ENCODE measurements around the gene CCDC7.
"Not testable (repeated sequence)": the region's sequence is repeated elsewhere in the genome, so short reads cannot be mapped to it uniquely, and the experiment has no call there.

Gene CCDC7

GRCh38 chr10:32888161-32888927 is 442.4 kb downstream of the CCDC7 start:
- no peak for TF ChIP-seq POLR2A (IDR thresholded peaks at IDR 0.05; ENCODE audit: low read length)
- TF ChIP-seq GATA1 (IDR thresholded peaks at IDR 0.05; ENCODE audit: low read depth, low read length) = no peak
- DNase-seq = no peak

GRCh38 chr10:32889631-32890212 is 443.8 kb downstream of the CCDC7 start:
- no peak for TF ChIP-seq POLR2A (IDR thresholded peaks at IDR 0.05; ENCODE audit: low read length)
- TF ChIP-seq GATA1 (IDR thresholded peaks at IDR 0.05; ENCODE audit: low read depth, low read length) = no peak
- peak; percentile 6 to 22 for DNase-seq

GRCh38 chr10:32890444-32890843 is 444.5 kb downstream of the CCDC7 start:
- DNase-seq = no peak
- TF ChIP-seq POLR2A (IDR thresholded peaks at IDR 0.05; ENCODE audit: low read length) = no peak
- no peak for TF ChIP-seq GATA1 (IDR thresholded peaks at IDR 0.05; ENCODE audit: low read depth, low read length)

GRCh38 chr10:32891261-32891660 is 445.3 kb downstream of the CCDC7 start:
- DNase-seq = no peak
- TF ChIP-seq GATA1 (IDR thresholded peaks at IDR 0.05; ENCODE audit: low read depth, low read length) = no peak
- no peak for TF ChIP-seq POLR2A (IDR thresholded peaks at IDR 0.05; ENCODE audit: low read length)

GRCh38 chr10:32893434-32893833 is 447.5 kb downstream of the CCDC7 start:
- DNase-seq = peak; percentile 33 to 34
- TF ChIP-seq GATA1 (IDR thresholded peaks at IDR 0.05; ENCODE audit: low read depth, low read length) = no peak
- no peak for TF ChIP-seq POLR2A (IDR thresholded peaks at IDR 0.05; ENCODE audit: low read length)

GRCh38 chr10:32893916-32894664 is 448.1 kb downstream of the CCDC7 start:
- TF ChIP-seq GATA1 (IDR thresholded peaks at IDR 0.05; ENCODE audit: low read depth, low read length) (no peak), POLR2A (IDR thresholded peaks at IDR 0.05; ENCODE audit: low read length) (no peak)
- no peak for DNase-seq

GRCh38 chr10:32895200-32895968 is 449.4 kb downstream of the CCDC7 start:
- DNase-seq = not testable (repeated sequence)

GRCh38 chr10:32901815-32902214 is 455.9 kb downstream of the CCDC7 start:
- TF ChIP-seq POLR2A (IDR thresholded peaks at IDR 0.05; ENCODE audit: low read length) (no peak), GATA1 (IDR thresholded peaks at IDR 0.05; ENCODE audit: low read depth, low read length) (no peak)
- DNase-seq = no peak

- no peak for TF ChIP-seq POLR2A (IDR thresholded peaks at IDR 0.05; ENCODE audit: low read length)
- TF ChIP-seq GATA1 (IDR thresholded peaks at IDR 0.05; ENCODE audit: low read depth, low read length) = no peak
- no peak for DNase-seq
These were observed 459.5 kb downstream of the CCDC7 start for GRCh38 chr10:32905466-32905865.

GRCh38 chr10:32906595-32906994 is 460.7 kb downstream of the CCDC7 start:
- DNase-seq = no peak
- TF ChIP-seq POLR2A (IDR thresholded peaks at IDR 0.05; ENCODE audit: low read length) = no peak
- no peak for TF ChIP-seq GATA1 (IDR thresholded peaks at IDR 0.05; ENCODE audit: low read depth, low read length)

- TF ChIP-seq POLR2A (IDR thresholded peaks at IDR 0.05; ENCODE audit: low read length) (no peak), GATA1 (IDR thresholded peaks at IDR 0.05; ENCODE audit: low read depth, low read length) (no peak)
- no peak for DNase-seq
These were observed 463.5 kb downstream of the CCDC7 start for GRCh38 chr10:32909456-32909855.

- DNase-seq = not testable (repeated sequence)
These were observed 464.0 kb downstream of the CCDC7 start for GRCh38 chr10:32909970-32910369.

- no peak for TF ChIP-seq POLR2A (IDR thresholded peaks at IDR 0.05; ENCODE audit: low read length)
- no peak for TF ChIP-seq GATA1 (IDR thresholded peaks at IDR 0.05; ENCODE audit: low read depth, low read length)
- DNase-seq = no peak
These were observed 465.5 kb downstream of the CCDC7 start for GRCh38 chr10:32911285-32912016.

- not testable (repeated sequence) for DNase-seq
These were observed 471.9 kb downstream of the CCDC7 start for GRCh38 chr10:32917817-32918216.
